Measurements from ENCODE around the gene FAM168A.
"Not testable (repeated sequence)": the region's sequence is repeated elsewhere in the genome, so short reads cannot be mapped to it uniquely, and the experiment has no call there.

FAM168A gene

GRCh38 chr11:73465023-73465675, 132.8 kb downstream of the FAM168A start:
- no peak for DNase-seq

GRCh38 chr11:73464347-73464746, 133.6 kb downstream of the FAM168A start:
- DNase-seq = no peak

GRCh38 chr11:73463359-73463758, 134.6 kb downstream of the FAM168A start:
- no peak for DNase-seq

- DNase-seq = no peak
Measured at GRCh38 chr11:73461964-73462363, 135.9 kb downstream of the FAM168A start.

- DNase-seq = no peak
Measured at GRCh38 chr11:73461335-73461840, 136.5 kb downstream of the FAM168A start.

GRCh38 chr11:73458201-73458600, 139.7 kb downstream of the FAM168A start:
- no peak for DNase-seq

GRCh38 chr11:73454987-73455386, 142.9 kb downstream of the FAM168A start:
- no peak for DNase-seq

- DNase-seq = no peak
Measured at GRCh38 chr11:73453562-73453961, 144.3 kb downstream of the FAM168A start.

GRCh38 chr11:73452726-73453125, 145.2 kb downstream of the FAM168A start:
- DNase-seq = no peak

- no peak for DNase-seq
Measured at GRCh38 chr11:73451896-73452295, 146.0 kb downstream of the FAM168A start.

- no peak for DNase-seq
Measured at GRCh38 chr11:73446766-73447165, 151.1 kb downstream of the FAM168A start.

- no peak for DNase-seq
Measured at GRCh38 chr11:73445980-73446379, 151.9 kb downstream of the FAM168A start.

- no peak for DNase-seq
Measured at GRCh38 chr11:73439002-73439843, 158.7 kb downstream of the FAM168A start.

GRCh38 chr11:73436859-73437258, 161.1 kb downstream of the FAM168A start:
- DNase-seq = not testable (repeated sequence)

GRCh38 chr11:73431396-73431795, 166.5 kb downstream of the FAM168A start:
- no peak for DNase-seq

GRCh38 chr11:73430326-73430725, 167.6 kb downstream of the FAM168A start:
- DNase-seq = no peak

GRCh38 chr11:73429121-73429750, 168.7 kb downstream of the FAM168A start:
- no peak for DNase-seq

- no peak for DNase-seq
Measured at GRCh38 chr11:73428699-73429098, 169.2 kb downstream of the FAM168A start.

- DNase-seq = no peak
Measured at GRCh38 chr11:73428227-73428626, 169.7 kb downstream of the FAM168A start.

GRCh38 chr11:73426219-73426850, 171.6 kb downstream of the FAM168A start:
- DNase-seq = no peak

- DNase-seq = no peak
Measured at GRCh38 chr11:73425108-73425507, 172.8 kb downstream of the FAM168A start.

GRCh38 chr11:73423506-73423905, 174.4 kb downstream of the FAM168A start:
- no peak for DNase-seq

- DNase-seq = no peak
Measured at GRCh38 chr11:73422886-73423285, 175.0 kb downstream of the FAM168A start.
